Activated CD8-positive, alpha-beta memory T cell treated with anti-CD3 and anti-CD28 coated beads, Interleukin-2, amount 10 ng/mL, durations not matched to agents 7 days and 5 days (primary cell): ENCODE results near the gene LRIT3. TPM values are rescaled to one million over a fixed set of nuclear protein-coding genes. Genes with fewer than 3 reads are reported as not detected.

ENCODE experiments used
- ATAC-seq: fragments of 150-1000 bp; cut with Tn5 transposase; one replicate; pipeline ENCODE4 v1.10.0; 2021; ENCODE audit warnings: moderate library complexity
- CTCF ChIA-PET: fragments of 350-600 bp; sonication (Branson Sonifier 250); formaldehyde crosslinking; loops from one replicate; lab custom pipeline; 2021; ENCODE audit warnings: antibody characterized with exemption; lab: Charles Lee
- DNase-seq: peaks from one replicate; pipeline ENCODE4 v3.0.0-alpha.2; 2020
- H3K27ac Mint-ChIP-seq: one replicate; pipeline ENCODE4 v1.8.0; 2021; ENCODE audit warnings: mild to moderate bottlenecking, mixed read lengths
- H3K27me3 Mint-ChIP-seq: one replicate; pipeline ENCODE4 v1.8.0; 2021; ENCODE audit warnings: mixed read lengths
- H3K36me3 Mint-ChIP-seq: one replicate; pipeline ENCODE4 v1.8.0; 2021; ENCODE audit warnings: mild to moderate bottlenecking, mixed read lengths
- H3K4me1 Mint-ChIP-seq: one replicate; pipeline ENCODE4 v1.8.0; 2021; ENCODE audit warnings: mixed read lengths
- H3K4me3 Mint-ChIP-seq: one replicate; pipeline ENCODE4 v1.8.0; 2021; ENCODE audit warnings: mild to moderate bottlenecking, moderate library complexity, mixed read lengths
- H3K9me3 Mint-ChIP-seq: one replicate; pipeline ENCODE4 v1.8.0; 2022; ENCODE audit warnings: low read depth, mixed read lengths
- total RNA-seq, 2 experiments: library from RNA; stranded (reverse); gene quantifications; one replicate each; pipeline ENCODE4 v1.2.3, GENCODE V29; 2021

The LRIT3 gene
- total RNA-seq, 2 experiments from 2014 or later, result 0.23 TPM; not detected in 1

- Mint-ChIP-seq H3K9me3 (no peaks in the 10 kb centered on the region), H3K36me3 (no peaks in the 10 kb centered on the region), H3K4me1 (no peaks in the 10 kb centered on the region), H3K27me3 (peaks cover 14% of the 10 kb centered on the region), H3K4me3 (no peak overlapping the region), H3K27ac (no peak overlapping the region)
- ATAC-seq, result no peak
- CTCF ChIA-PET, result no interaction called here
- DNase-seq, result no peak
These were observed 42.2 kb downstream of the LRIT3 start for GRCh38 chr4:109890076-109890475.

DNA sequence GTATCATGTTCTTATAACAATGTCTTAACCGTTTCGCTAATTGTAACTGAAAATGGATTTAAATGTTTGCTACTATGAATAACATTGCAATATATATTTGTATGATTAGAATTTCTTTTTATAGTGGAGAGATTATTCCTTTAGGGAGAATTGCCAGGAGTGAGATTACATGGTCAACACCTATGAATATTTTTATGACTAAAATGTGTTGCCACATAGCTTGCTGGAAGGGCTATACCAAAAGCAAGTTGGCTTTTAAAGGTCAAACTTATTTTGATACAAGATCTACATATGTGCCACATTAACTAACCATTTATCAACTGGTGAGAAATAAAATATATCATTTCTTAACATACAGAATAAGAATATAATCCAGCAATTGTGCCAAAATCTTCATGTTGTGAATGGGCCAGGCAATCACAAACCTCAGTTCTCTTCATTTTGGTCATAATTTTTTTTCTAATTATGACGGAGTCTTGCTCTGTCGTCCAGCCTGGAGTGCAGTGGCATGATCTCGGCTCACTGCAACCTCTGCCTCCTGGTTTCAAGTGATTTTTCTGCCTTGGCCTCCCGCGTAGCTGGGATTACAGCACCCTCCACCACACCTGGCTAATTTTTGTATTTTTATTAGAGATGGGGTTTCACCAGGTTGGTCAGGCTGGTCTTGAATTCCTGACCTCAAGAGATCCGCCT, 54.8 kb downstream of the LRIT3 start:
- CTCF ChIA-PET, result no interaction called here
- H3K9me3 Mint-ChIP-seq, result peaks cover 3% of the 10 kb centered on the region
- no peak for DNase-seq
- H3K27me3 Mint-ChIP-seq, result peaks cover 27% of the 10 kb centered on the region
- no peak overlapping the region for H3K4me3 Mint-ChIP-seq
- no peaks in the 10 kb centered on the region for H3K4me1 Mint-ChIP-seq
- H3K27ac Mint-ChIP-seq, result no peak overlapping the region
- ATAC-seq, result no peak
- no peaks in the 10 kb centered on the region for H3K36me3 Mint-ChIP-seq

DNA sequence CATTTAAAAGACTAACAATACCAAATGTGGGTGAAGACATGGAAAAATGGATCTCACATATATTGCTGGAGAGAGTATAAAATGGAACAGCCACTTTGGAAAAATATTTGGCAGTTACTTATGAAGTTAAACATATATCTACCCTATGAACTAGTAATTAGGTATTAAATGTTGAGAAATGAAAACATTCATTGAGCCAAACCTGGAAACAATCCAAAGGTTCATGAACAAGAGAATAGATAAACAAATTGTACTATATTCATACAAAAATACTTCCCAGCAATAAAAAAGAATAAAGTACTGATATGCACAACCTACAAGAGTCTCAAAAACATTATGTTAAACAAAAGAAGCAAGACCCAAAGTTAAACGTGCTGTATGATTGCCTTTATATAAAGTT, 60.8 kb downstream of the LRIT3 start:
- no peaks in the 10 kb centered on the region for H3K9me3 Mint-ChIP-seq
- H3K27ac Mint-ChIP-seq, result no peak overlapping the region

GRCh38 chr4:109910256-109910655, 62.3 kb downstream of the LRIT3 start:
- H3K27ac Mint-ChIP-seq, result no peak overlapping the region
- no peak for ATAC-seq
- peaks cover 58% of the 10 kb centered on the region for H3K27me3 Mint-ChIP-seq
- no peaks in the 10 kb centered on the region for H3K36me3 Mint-ChIP-seq
- no peaks in the 10 kb centered on the region for H3K4me1 Mint-ChIP-seq
- CTCF ChIA-PET, result no interaction called here
- no peak for DNase-seq
- H3K4me3 Mint-ChIP-seq, result no peak overlapping the region
- no peaks in the 10 kb centered on the region for H3K9me3 Mint-ChIP-seq

More for the DNA sequence above, 60.8 kb downstream of the LRIT3 start:
- no peak for DNase-seq
- H3K4me1 Mint-ChIP-seq, result no peaks in the 10 kb centered on the region
- no peak overlapping the region for H3K4me3 Mint-ChIP-seq
- peaks cover 50% of the 10 kb centered on the region for H3K27me3 Mint-ChIP-seq
- H3K36me3 Mint-ChIP-seq, result no peaks in the 10 kb centered on the region
- ATAC-seq, result no peak
- CTCF ChIA-PET, result no interaction called here

DNA sequence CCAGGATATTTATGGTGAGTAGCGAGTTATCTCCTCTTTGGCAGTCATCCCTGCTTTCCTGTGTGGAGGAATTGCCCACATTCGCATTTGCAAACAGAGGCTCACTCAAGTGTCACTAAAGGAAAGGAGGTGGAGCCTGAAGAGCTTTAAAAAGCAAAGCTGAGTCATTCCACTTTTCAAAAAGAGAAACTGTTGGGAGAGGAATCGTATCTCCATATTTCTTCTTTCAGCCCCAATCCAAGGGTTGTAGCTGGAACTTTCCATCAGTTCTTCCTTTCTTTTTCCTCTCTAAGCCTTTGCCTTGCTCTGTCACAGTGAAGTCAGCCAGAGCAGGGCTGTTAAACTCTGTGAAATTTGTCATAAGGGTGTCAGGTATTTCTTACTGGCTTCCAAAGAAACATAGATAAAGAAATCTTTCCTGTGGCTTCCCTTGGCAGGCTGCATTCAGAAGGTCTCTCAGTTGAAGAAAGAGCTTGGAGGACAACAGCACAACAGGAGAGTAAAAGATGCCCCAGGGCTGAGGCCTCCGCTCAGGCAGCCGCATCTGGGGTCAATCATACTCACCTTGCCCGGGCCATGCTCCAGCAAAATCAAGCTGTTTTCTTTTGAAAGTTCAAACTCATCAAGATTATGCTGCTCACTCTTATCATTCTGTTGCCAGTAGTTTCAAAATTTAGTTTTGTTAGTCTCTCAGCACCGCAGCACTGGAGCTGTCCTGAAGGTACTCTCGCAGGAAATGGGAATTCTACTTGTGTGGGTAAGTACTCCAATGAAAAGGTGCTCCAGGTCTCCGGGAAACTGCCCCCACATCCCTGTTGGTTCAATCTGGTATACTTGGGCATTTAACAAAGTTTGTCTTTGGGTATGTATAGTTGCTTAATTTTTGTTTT, 65.0 kb downstream of the LRIT3 start, which contains the start of gene EGF:
TSS of gene EGF (plus strand) at position 178 of the 890 bp plus-strand sequence. CDS start at position 631, 453 bp downstream.
- H3K27ac Mint-ChIP-seq, result no peak within 1 kb of the TSS
- H3K4me1 Mint-ChIP-seq, result no peaks in the 10 kb centered on the region
- DNase-seq (no peak), ATAC-seq (no peak)
- no peak within 1 kb of the TSS for H3K4me3 Mint-ChIP-seq
- H3K9me3 Mint-ChIP-seq, result no peaks in the 10 kb centered on the region
- no peaks in the 10 kb centered on the region for H3K36me3 Mint-ChIP-seq
- peaks cover 48% of the 10 kb centered on the region for H3K27me3 Mint-ChIP-seq
- CTCF ChIA-PET, result no interaction called here

- no peaks in the 10 kb centered on the region for H3K4me1 Mint-ChIP-seq
- ATAC-seq (no peak), DNase-seq (no peak)
- H3K4me3 Mint-ChIP-seq, result no peak overlapping the region
- peaks cover 47% of the 10 kb centered on the region for H3K27me3 Mint-ChIP-seq
- no peaks in the 10 kb centered on the region for H3K36me3 Mint-ChIP-seq
- CTCF ChIA-PET, result interaction anchor here (0.7 kb wide), 1 partner anchor 46 kb away, joined by 3 read pairs; no protein-coding TSS in a partner anchor
- H3K27ac Mint-ChIP-seq, result no peak overlapping the region
- H3K9me3 Mint-ChIP-seq, result no peaks in the 10 kb centered on the region
These were observed 65.8 kb downstream of the LRIT3 start for GRCh38 chr4:109913596-109914241.

DNA sequence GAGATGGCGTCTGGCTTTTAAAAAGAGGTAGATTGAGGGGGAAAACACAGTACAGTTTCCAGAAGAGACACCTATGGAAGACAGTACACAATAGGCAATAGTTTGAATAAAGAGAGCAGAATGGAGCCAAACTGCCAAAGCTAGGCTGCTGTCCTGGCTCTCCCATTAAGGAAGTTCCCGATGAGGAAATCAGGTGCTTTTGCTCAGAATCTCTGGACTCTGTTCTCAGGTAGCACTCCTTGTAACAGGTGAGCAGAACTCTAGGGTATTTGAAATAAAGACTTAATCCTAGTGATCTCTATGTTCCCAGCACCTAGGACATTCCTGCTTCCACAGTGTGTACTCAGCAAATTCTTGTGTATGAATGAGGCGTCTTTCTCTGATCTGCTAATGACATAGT, 66.4 kb downstream of the LRIT3 start:
- Mint-ChIP-seq H3K27ac (no peak overlapping the region), H3K27me3 (peaks cover 44% of the 10 kb centered on the region), H3K36me3 (no peaks in the 10 kb centered on the region), H3K9me3 (no peaks in the 10 kb centered on the region), H3K4me3 (no peak overlapping the region), H3K4me1 (no peaks in the 10 kb centered on the region)
- CTCF ChIA-PET, result interaction anchor here (0.7 kb wide), 1 partner anchor 46 kb away, joined by 3 read pairs; no protein-coding TSS in a partner anchor
- ATAC-seq (no peak), DNase-seq (no peak)

- Mint-ChIP-seq H3K27me3 (peaks cover 41% of the 10 kb centered on the region), H3K4me1 (no peaks in the 10 kb centered on the region), H3K36me3 (no peaks in the 10 kb centered on the region), H3K4me3 (no peak overlapping the region), H3K9me3 (no peaks in the 10 kb centered on the region), H3K27ac (no peak overlapping the region)
- ATAC-seq (no peak), DNase-seq (no peak)
- CTCF ChIA-PET, result interaction anchor here (0.8 to 1.1 kb wide), 2 partner anchors 41 to 89 kb away, joined by 3 read pairs; no protein-coding TSS in a partner anchor
These were observed 67.6 kb downstream of the LRIT3 start for GRCh38 chr4:109915385-109916026.

DNA sequence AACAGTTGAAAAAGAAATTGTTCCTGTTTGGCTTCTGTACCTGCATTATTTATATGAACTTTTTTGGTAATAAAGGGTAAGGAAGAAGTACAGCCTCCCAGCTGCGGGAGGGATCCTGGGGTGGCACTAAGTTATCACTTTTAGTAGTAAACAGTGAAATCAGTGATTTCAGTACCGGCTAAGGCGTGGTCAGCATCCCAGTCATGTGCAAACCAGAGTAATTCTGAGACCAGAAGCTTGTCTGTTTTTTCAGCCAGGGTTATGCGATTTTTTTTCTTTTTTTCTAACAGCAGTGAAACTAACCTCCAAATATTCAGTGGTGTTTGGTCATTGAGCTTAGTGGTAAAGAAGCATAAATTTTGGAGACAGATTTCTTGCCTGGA, 68.1 kb downstream of the LRIT3 start:
- H3K4me3 Mint-ChIP-seq, result no peak overlapping the region
- CTCF ChIA-PET, result interaction anchor here (0.8 to 1.1 kb wide), 2 partner anchors 42 to 90 kb away, joined by 3 read pairs; no protein-coding TSS in a partner anchor
- H3K36me3 Mint-ChIP-seq, result no peaks in the 10 kb centered on the region
- no peak for ATAC-seq
- no peak for DNase-seq
- H3K27ac Mint-ChIP-seq, result no peak overlapping the region
- no peaks in the 10 kb centered on the region for H3K4me1 Mint-ChIP-seq
- H3K9me3 Mint-ChIP-seq, result no peaks in the 10 kb centered on the region
- peaks cover 41% of the 10 kb centered on the region for H3K27me3 Mint-ChIP-seq

- peaks cover 6% of the 10 kb centered on the region for H3K27me3 Mint-ChIP-seq
- CTCF ChIA-PET, result no interaction called here
- H3K9me3 Mint-ChIP-seq, result no peaks in the 10 kb centered on the region
- H3K27ac Mint-ChIP-seq, result no peak overlapping the region
- DNase-seq, result no peak
- no peaks in the 10 kb centered on the region for H3K36me3 Mint-ChIP-seq
- H3K4me3 Mint-ChIP-seq, result no peak overlapping the region
- ATAC-seq, result no peak
- no peaks in the 10 kb centered on the region for H3K4me1 Mint-ChIP-seq
These were observed 73.5 kb downstream of the LRIT3 start for GRCh38 chr4:109921384-109921808.
